ENCODE measurements around the gene THSD4.
A peak's percentile ranks its signal among the peaks of the same experiment; 100 is the strongest.
"Not testable (repeated sequence)": the region's sequence is repeated elsewhere in the genome, so short reads cannot be mapped to it uniquely, and the experiment has no call there.

The THSD4 gene

GRCh38 chr15:71709808-71710418 is 594.6 kb downstream of the THSD4 start:
- no peak for DNase-seq (ENCODE audit: low spot score)

- no peak for DNase-seq (ENCODE audit: low spot score)
Observed at GRCh38 chr15:71712182-71712581, 596.9 kb downstream of the THSD4 start.

GRCh38 chr15:71713191-71713809 is 598.0 kb downstream of the THSD4 start:
- DNase-seq (ENCODE audit: low spot score) = no peak

GRCh38 chr15:71715914-71716313 is 600.6 kb downstream of the THSD4 start:
- no peak for DNase-seq (ENCODE audit: low spot score)

GRCh38 chr15:71716990-71717389 is 601.7 kb downstream of the THSD4 start:
- DNase-seq (ENCODE audit: low spot score) = no peak

GRCh38 chr15:71718116-71718910 is 603.0 kb downstream of the THSD4 start:
- no peak for DNase-seq (ENCODE audit: low spot score)

- no peak for DNase-seq (ENCODE audit: low spot score)
Observed at GRCh38 chr15:71723344-71723743, 608.1 kb downstream of the THSD4 start.

GRCh38 chr15:71725207-71725955 is 610.1 kb downstream of the THSD4 start:
- DNase-seq (ENCODE audit: low spot score) = not testable (repeated sequence)

- DNase-seq (ENCODE audit: low spot score) = no peak
Observed at GRCh38 chr15:71728881-71729280, 613.6 kb downstream of the THSD4 start.

GRCh38 chr15:71729319-71729718 is 614.0 kb downstream of the THSD4 start:
- no peak for DNase-seq (ENCODE audit: low spot score)

- peak; percentile 48 for DNase-seq (ENCODE audit: low spot score)
Observed at GRCh38 chr15:71730277-71731144, 615.2 kb downstream of the THSD4 start.

GRCh38 chr15:71732636-71733035 is 617.4 kb downstream of the THSD4 start:
- DNase-seq (ENCODE audit: low spot score) = no peak

GRCh38 chr15:71733122-71733521 is 617.9 kb downstream of the THSD4 start:
- DNase-seq (ENCODE audit: low spot score) = no peak

GRCh38 chr15:71734709-71735384 is 619.6 kb downstream of the THSD4 start:
- no peak for DNase-seq (ENCODE audit: low spot score)

GRCh38 chr15:71735385-71735757 is 620.1 kb downstream of the THSD4 start:
- DNase-seq (ENCODE audit: low spot score) = no peak

- no peak for DNase-seq (ENCODE audit: low spot score)
Observed at GRCh38 chr15:71736286-71736947, 621.1 kb downstream of the THSD4 start.

GRCh38 chr15:71737761-71738160 is 622.5 kb downstream of the THSD4 start:
- no peak for DNase-seq (ENCODE audit: low spot score)

- no peak for DNase-seq (ENCODE audit: low spot score)
Observed at GRCh38 chr15:71739355-71739754, 624.1 kb downstream of the THSD4 start.

GRCh38 chr15:71742964-71743363 is 627.7 kb downstream of the THSD4 start:
- DNase-seq (ENCODE audit: low spot score) = no peak

- DNase-seq (ENCODE audit: low spot score) = peak; percentile 48
Observed at GRCh38 chr15:71743861-71744382, 628.7 kb downstream of the THSD4 start.

All from SK-N-DZ (cell line).